ENCODE data around the gene MLXIP. TPM values are rescaled to one million over a fixed set of nuclear protein-coding genes. Genes with fewer than 3 reads are reported as not detected.

The MLXIP gene
- total and polyA plus RNA-seq, 2 of the 8 experiments (the other 6 are each of a cell fraction or from before 2014, with no cell fraction given), result 5.5 to 40.5 TPM

Other genes with a start within 250 kb of the MLXIP start
- gene HPD, start 219.9 kb upstream of the MLXIP start, total RNA-seq (2021; fragmentation: NEBNext Ultra II Directional; extraction: Animal tissue kit (Norgen Biotek cat#: 25700)), result 0.38 and 0.56 TPM in 2 replicates
- gene HPD, start 219.9 kb upstream of the MLXIP start, polyA plus RNA-seq (2011; rRNA removed), result 0.28 and 0.48 TPM in 2 replicates
- gene PSMD9, start 190.0 kb upstream of the MLXIP start, total RNA-seq (2021; fragmentation: NEBNext Ultra II Directional; extraction: Animal tissue kit (Norgen Biotek cat#: 25700)), result 28.8 and 33.1 TPM in 2 replicates
- 36.1 and 38.5 TPM in 2 replicates for gene PSMD9, start 190.0 kb upstream of the MLXIP start, polyA plus RNA-seq (2011; rRNA removed)
- gene CFAP251, start 160.2 kb upstream of the MLXIP start, total RNA-seq (2021; fragmentation: NEBNext Ultra II Directional; extraction: Animal tissue kit (Norgen Biotek cat#: 25700)), result 2.9 and 3.3 TPM in 2 replicates
- gene CFAP251, start 160.2 kb upstream of the MLXIP start, polyA plus RNA-seq (2011; rRNA removed), result 1.8 and 1.9 TPM in 2 replicates
- 12.7 and 13.6 TPM in 2 replicates for gene BCL7A, start 56.9 kb upstream of the MLXIP start, total RNA-seq (2021; fragmentation: NEBNext Ultra II Directional; extraction: Animal tissue kit (Norgen Biotek cat#: 25700))
- 11.9 and 13.9 TPM in 2 replicates for gene BCL7A, start 56.9 kb upstream of the MLXIP start, polyA plus RNA-seq (2011; rRNA removed)
- not detected in 2 replicates for gene IL31, start 95.5 kb downstream of the MLXIP start, total RNA-seq (2021; fragmentation: NEBNext Ultra II Directional; extraction: Animal tissue kit (Norgen Biotek cat#: 25700))
- gene IL31, start 95.5 kb downstream of the MLXIP start, polyA plus RNA-seq (2011; rRNA removed), result not detected in 2 replicates
- 0.15 and 0.35 TPM in 2 replicates for gene LRRC43, start 104.4 kb downstream of the MLXIP start, total RNA-seq (2021; fragmentation: NEBNext Ultra II Directional; extraction: Animal tissue kit (Norgen Biotek cat#: 25700))
- 0.39 and 0.44 TPM in 2 replicates for gene LRRC43, start 104.4 kb downstream of the MLXIP start, polyA plus RNA-seq (2011; rRNA removed)
- 1.4 and 1.9 TPM in 2 replicates for gene B3GNT4, start 125.0 kb downstream of the MLXIP start, total RNA-seq (2021; fragmentation: NEBNext Ultra II Directional; extraction: Animal tissue kit (Norgen Biotek cat#: 25700))
- 1.1 and 2.1 TPM in 2 replicates for gene B3GNT4, start 125.0 kb downstream of the MLXIP start, polyA plus RNA-seq (2011; rRNA removed)
- 68.3 and 71.5 TPM in 2 replicates for gene DIABLO, start 147.3 kb downstream of the MLXIP start, total RNA-seq (2021; fragmentation: NEBNext Ultra II Directional; extraction: Animal tissue kit (Norgen Biotek cat#: 25700))
- gene DIABLO, start 147.3 kb downstream of the MLXIP start, polyA plus RNA-seq (2011; rRNA removed), result 65.2 and 68.8 TPM in 2 replicates
- 40.2 and 41.8 TPM in 2 replicates for gene VPS33A, start 187.7 kb downstream of the MLXIP start, total RNA-seq (2021; fragmentation: NEBNext Ultra II Directional; extraction: Animal tissue kit (Norgen Biotek cat#: 25700))
- gene VPS33A, start 187.7 kb downstream of the MLXIP start, polyA plus RNA-seq (2011; rRNA removed), result 16.4 and 18.7 TPM in 2 replicates